H1 (cell line): ENCODE data around the gene HSPA5. TPM values are rescaled to one million over a fixed set of nuclear protein-coding genes. Genes with fewer than 3 reads are reported as not detected.

Source experiments
- CTCF ChIA-PET: fragments of 300-600 bp; sonication (Branson Sonifier 250); formaldehyde crosslinking; loops from one replicate; lab custom pipeline; 2021; ENCODE audit not compliant: partially characterized antibody; lab: Charles Lee
- POLR2A ChIA-PET: fragments of 300-600 bp; sonication (Branson Sonifier 250); formaldehyde crosslinking; loops from one replicate; lab custom pipeline; 2021; ENCODE audit warnings: inconsistent platforms; ENCODE audit not compliant: partially characterized antibody; lab: Charles Lee
- DNase-seq, 2 experiments: peaks; one replicate each; pipeline versions ENCODE4 v3.0.0 to v3.0.0-alpha.2; 2010 to 2022; ENCODE audit warnings: low spot score in 2 of 2, low read depth in 1 of 2, mixed read lengths in 1 of 2
- FAIRE-seq: peaks from 2 replicates; lab custom pipeline; 2011; peaks lifted over from hg19 to GRCh38; lab: Jason Lieb, UNC
- H2AFZ ChIP-seq: 2 replicates; pipeline ENCODE4 v1.8.1; 2012; ENCODE audit warnings: low read length, inconsistent platforms
- H2AK5ac ChIP-seq: 2 replicates; pipeline ENCODE4 v1.6.1; 2013; ENCODE audit warnings: low read depth, low read length
- H2BK120ac ChIP-seq: replicated peaks from 2 replicates; pipeline ENCODE3; 2013; ENCODE audit warnings: low read depth, low read length, inconsistent platforms
- H2BK12ac ChIP-seq: 2 replicates; pipeline ENCODE4 v1.6.1; 2013; ENCODE audit warnings: low read depth, low read length
- H2BK15ac ChIP-seq: 2 replicates; pipeline ENCODE4 v1.6.1; 2013; ENCODE audit warnings: low read length
- H2BK20ac ChIP-seq: 2 replicates; pipeline ENCODE4 v1.6.1; 2013; ENCODE audit warnings: low read length
- H2BK5ac ChIP-seq: 2 replicates; pipeline ENCODE4 v1.6.1; 2013; ENCODE audit warnings: low read depth, low read length
- H3K14ac ChIP-seq: 2 replicates; pipeline ENCODE4 v1.6.1; 2013; ENCODE audit warnings: inconsistent platforms; ENCODE audit not compliant: insufficient read length
- H3K18ac ChIP-seq: 2 replicates; pipeline ENCODE4 v1.6.1; 2013; ENCODE audit warnings: low read length; ENCODE audit errors: extremely low read depth
- H3K23ac ChIP-seq: 2 replicates; pipeline ENCODE4 v1.6.1; 2013; ENCODE audit warnings: inconsistent platforms; ENCODE audit not compliant: insufficient read length
- H3K23me2 ChIP-seq: 2 replicates; pipeline ENCODE4 v1.6.1; 2013; ENCODE audit warnings: low read depth, low read length
- H3K27ac ChIP-seq: 2 replicates; pipeline ENCODE4 v1.6.1; 2011; ENCODE audit warnings: low read depth, low read length, inconsistent platforms
- H3K27me3 ChIP-seq, 4 experiments: replicated peaks in 1 of 4; 1 replicate in 1 of 4; 2 replicates in 3 of 4; pipeline versions ENCODE4 v1.6.1 to v1.8.1; 2011 to 2013; ENCODE audit warnings: low read length in 3 of 4, mild to moderate bottlenecking in 3 of 4, inconsistent platforms in 2 of 4, mixed read lengths in 2 of 4, moderate library complexity in 1 of 4; ENCODE audit not compliant: control insufficient read depth in 3 of 4, insufficient read depth in 3 of 4; ENCODE audit errors: extremely low read depth in 1 of 4
- H3K36me3 ChIP-seq, 4 experiments: 2 replicates each; pipeline versions ENCODE4 v1.6.1 to v1.8.1; 2011 to 2013; ENCODE audit warnings: mild to moderate bottlenecking in 4 of 4, low read length in 3 of 4, moderate library complexity in 2 of 4, control low read depth in 1 of 4, inconsistent platforms in 1 of 4; ENCODE audit not compliant: insufficient read depth in 4 of 4, control insufficient read depth in 2 of 4
- H3K4ac ChIP-seq: replicated peaks from 2 replicates; pipeline ENCODE3; 2013; ENCODE audit warnings: low read length, low read depth, mixed read lengths, inconsistent platforms; ENCODE audit not compliant: insufficient read length
- H3K4me1 ChIP-seq, 4 experiments: replicated peaks in 1 of 4; 1 replicate in 1 of 4; 2 replicates in 3 of 4; pipeline versions ENCODE4 v1.6.1 to v1.8.1; 2011 to 2013; ENCODE audit warnings: low read length in 3 of 4, inconsistent platforms in 2 of 4, mixed read lengths in 1 of 4; ENCODE audit not compliant: insufficient read depth in 4 of 4, control insufficient read depth in 3 of 4
- H3K4me2 ChIP-seq, 2 experiments: 2 replicates each; pipeline versions ENCODE4 v1.6.1 to v1.8.1; 2011 to 2013; ENCODE audit warnings: low read depth in 2 of 2, low read length in 2 of 2, control low read depth in 1 of 2, inconsistent platforms in 1 of 2, mild to moderate bottlenecking in 1 of 2; ENCODE audit not compliant: insufficient read depth in 1 of 2
- H3K4me3 ChIP-seq, 4 experiments: fragments of 200-600, 300-600 bp in 1 of 4; sonication (generic), shearing (Covaris generic), sonication (Bioruptor Twin) in 1 of 4; 2 replicates each; pipeline versions ENCODE4 v1.5.1 to v1.8.1; 2011 to 2016; ENCODE audit warnings: low read length in 4 of 4, low read depth in 3 of 4, control low read depth in 2 of 4, inconsistent platforms in 2 of 4, mild to moderate bottlenecking in 2 of 4, mixed read lengths in 1 of 4, moderate library complexity in 1 of 4; ENCODE audit not compliant: insufficient read depth in 2 of 4; ENCODE audit errors: extremely low read depth in 1 of 4
- H3K56ac ChIP-seq: replicated peaks from 2 replicates; pipeline ENCODE3; 2013; ENCODE audit warnings: low read depth, mild to moderate bottlenecking, mixed read lengths, low read length, inconsistent platforms; ENCODE audit not compliant: insufficient read length
- H3K79me1 ChIP-seq: 2 replicates; pipeline ENCODE4 v1.6.1; 2013; ENCODE audit warnings: low read depth, low read length, control low read depth
- H3K79me2 ChIP-seq, 2 experiments: 2 replicates each; pipeline versions ENCODE4 v1.6.1 to v1.8.1; 2012 to 2013; ENCODE audit warnings: low read length in 2 of 2, mild to moderate bottlenecking in 2 of 2, inconsistent platforms in 1 of 2; ENCODE audit not compliant: insufficient read depth in 2 of 2, control insufficient read depth in 1 of 2
- H3K9ac ChIP-seq, 4 experiments: replicated peaks in 1 of 4; 1 replicate in 1 of 4; 2 replicates in 3 of 4; pipeline versions ENCODE4 v1.6.1 to v1.8.1; 2011 to 2013; ENCODE audit warnings: low read depth in 3 of 4, low read length in 3 of 4, control low read depth in 2 of 4, mild to moderate bottlenecking in 2 of 4, moderate library complexity in 2 of 4, inconsistent platforms in 1 of 4; ENCODE audit errors: extremely low read depth in 1 of 4
- H3K9me3 ChIP-seq, 2 experiments: 2 replicates each; pipeline versions ENCODE4 v1.6.1 to v1.8.1; 2012 to 2013; ENCODE audit warnings: mild to moderate bottlenecking in 2 of 2, moderate library complexity in 2 of 2, control low read depth in 1 of 2, inconsistent platforms in 1 of 2, low read depth in 1 of 2, low read length in 1 of 2, mixed read lengths in 1 of 2; ENCODE audit not compliant: insufficient read depth in 2 of 2
- H4K20me1 ChIP-seq, 2 experiments: replicated peaks in 1 of 2; 2 replicates each; pipeline versions ENCODE3 to v1.8.1; 2011 to 2013; ENCODE audit warnings: inconsistent platforms in 2 of 2, low read length in 2 of 2, mild to moderate bottlenecking in 1 of 2; ENCODE audit not compliant: insufficient read depth in 2 of 2, control insufficient read depth in 1 of 2
- H4K5ac ChIP-seq: 2 replicates; pipeline ENCODE4 v1.6.1; 2013; ENCODE audit warnings: low read length, low read depth, mixed read lengths, inconsistent platforms; ENCODE audit not compliant: insufficient read length
- H4K8ac ChIP-seq: 2 replicates; pipeline ENCODE4 v1.8.0; 2013; ENCODE audit warnings: mild to moderate bottlenecking, moderate library complexity, low read length, inconsistent platforms; ENCODE audit not compliant: insufficient read depth; ENCODE audit errors: extremely low read depth
- H4K91ac ChIP-seq: replicated peaks from 2 replicates; pipeline ENCODE3; 2013; ENCODE audit warnings: low read length, mixed read lengths, inconsistent platforms; ENCODE audit not compliant: insufficient read length
- BACH1 ChIP-seq: IDR thresholded peaks from 2 replicates; pipeline ENCODE4 v1.6.1; 2012; ENCODE audit warnings: low read length, improper control_type of control experiment
- BCL11A ChIP-seq, 2 experiments: IDR thresholded peaks; one replicate each; pipeline ENCODE4 v1.6.1; 2011; ENCODE audit warnings: low read depth in 2 of 2, low read length in 2 of 2, mild to moderate bottlenecking in 2 of 2
- HDAC2 ChIP-seq, 2 experiments: fragments of 300-600 bp in 1 of 2; sonication (generic) in 1 of 2; IDR thresholded peaks; 2 replicates each; pipeline ENCODE4 v1.6.1; 2011 to 2012; ENCODE audit warnings: low read depth in 2 of 2, low read length in 2 of 2, mild to moderate bottlenecking in 2 of 2, moderate library complexity in 2 of 2, borderline replicate concordance in 1 of 2, inconsistent platforms in 1 of 2
- JUND ChIP-seq: IDR thresholded peaks from 2 replicates; pipeline ENCODE4 v1.6.1; 2011; ENCODE audit warnings: mild to moderate bottlenecking, improper control_type of control experiment, low read length
- KDM1A ChIP-seq: fragments of 200-600, 300-600 bp; sonication (generic); IDR thresholded peaks from 2 replicates; pipeline ENCODE4 v1.7.1; 2016; ENCODE audit warnings: mild to moderate bottlenecking, low read length, borderline replicate concordance
- NANOG ChIP-seq: IDR thresholded peaks from 2 replicates; pipeline ENCODE4 v1.6.1; 2011; ENCODE audit warnings: low read length, low read depth, mild to moderate bottlenecking, inconsistent platforms; ENCODE audit not compliant: insufficient read depth, poor library complexity, severe bottlenecking
- PHF8 ChIP-seq: fragments of 200-600 bp; sonication (generic); conservative IDR thresholded peaks from 2 replicates; pipeline ENCODE4 v1.7.1; 2012; ENCODE audit warnings: low read depth, mild to moderate bottlenecking, inconsistent platforms, low read length, moderate library complexity
- RBBP5 ChIP-seq: IDR thresholded peaks from 2 replicates; pipeline ENCODE4 v1.7.1; 2012; ENCODE audit warnings: low read depth, mild to moderate bottlenecking, inconsistent platforms, low read length, moderate library complexity, borderline replicate concordance
- RNF2 ChIP-seq: fragments of 200-900, 300-1000 bp; sonication (generic); IDR thresholded peaks from 2 replicates; pipeline ENCODE4 v1.7.1; 2016; ENCODE audit warnings: borderline replicate concordance, low read depth, mild to moderate bottlenecking, antibody characterized with exemption, low read length; ENCODE audit not compliant: poor library complexity, severe bottlenecking; ENCODE audit errors: missing control alignments
- TAF1 ChIP-seq: IDR thresholded peaks from 2 replicates; pipeline ENCODE4 v1.6.1; 2011; ENCODE audit warnings: mild to moderate bottlenecking, low read depth, low read length
- WGBS, 2 experiments: shearing (Covaris generic) in 1 of 2; methylation state at CpG; one replicate each; pipeline versions ENCODE4 v1.1.6 to v1.1.7; 2013 to 2015; ENCODE audit warnings: low lambda C conversion rate in 2 of 2, mixed read lengths in 2 of 2, inconsistent platforms in 1 of 2, low coverage in 1 of 2, missing lambda C conversion rate in 1 of 2; ENCODE audit not compliant: insufficient replicate concordance in 2 of 2, insufficient coverage in 1 of 2, insufficient read length in 1 of 2; ENCODE audit errors: extremely low coverage in 1 of 2, missing lambda C conversion rate in 1 of 2; 5-methylcytosine and 5-hydroxymethylcytosine counted together
- polyA plus RNA-seq, 7 experiments: library from polyadenylated mRNA; depleted of rRNA in 3 of 7; stranded (reverse) in 5 of 7; unstranded in 2 of 7; fragments of >200 nt in 5 of 7; fragments of 200-250 nt in 2 of 7; gene quantifications; 1 replicate in 5 of 7; 2 replicates in 1 of 7; 4 replicates in 1 of 7; pipeline versions ENCODE4 v1.2.1 to v1.2.3, GENCODE V29; 2011 to 2013; ENCODE audit warnings: missing spikeins in 2 of 7, mixed read lengths in 2 of 7
- total RNA-seq: library from RNA; stranded (reverse); fragmentation: NEBNext Ultra II Directional; extraction: Animal tissue kit (Norgen Biotek cat#: 25700); gene quantifications from 2 replicates; pipeline ENCODE4 v1.2.1, GENCODE V29; 2021

Gene HSPA5
- total and polyA plus RNA-seq, 2 of the 8 experiments (the other 6 are each of a cell fraction or from before 2014, with no cell fraction given): 91.3 to 352 TPM

- Histone ChIP-seq H3K9me3 (no peaks in the 10 kb centered on the region), H2BK15ac (no peak within 1 kb of the TSS), H3K14ac (no peak within 1 kb of the TSS), H3K79me2 (peaks cover 0 to 31% of the 10 kb centered on the region in 2 experiments; a peak in 2 of 4 replicates), H3K79me1 (peaks cover 4% of the 10 kb centered on the region; the same call in 1 of the 2 replicates), H4K5ac (peak within 1 kb of the TSS; percentile 98), H2BK120ac (no peak within 1 kb of the TSS), H2BK20ac (no peak within 1 kb of the TSS), H4K91ac (peak within 1 kb of the TSS; percentile 99), H4K8ac (0 out of 2 replicates have a peak within 1 kb of the TSS, but pooled peaks have one; percentile 69), H3K9ac (peak within 1 kb of the TSS; percentile 62 to 81 (median 66)), H2AK5ac (no peak within 1 kb of the TSS), H3K4ac (peak within 1 kb of the TSS; percentile 44), H2BK12ac (peak within 1 kb of the TSS; percentile 68; the same call in 1 of the 2 replicates), H3K4me1 (peaks cover 0 to 2% (median 0%) of the 10 kb centered on the region in 4 experiments; a peak in 1 of 7 replicates), H3K27ac (no peak within 1 kb of the TSS), H3K27me3 (no peaks in the 10 kb centered on the region), H3K36me3 (peaks cover 0 to 4% (median 0%) of the 10 kb centered on the region in 4 experiments; a peak in 1 of 8 replicates), H4K20me1 (no peaks in the 10 kb centered on the region), H3K4me3 (peak within 1 kb of the TSS; percentile 80 to 95 (median 89)), H3K4me2 (peak within 1 kb of the TSS; percentile 68 to 76), H3K56ac (no peak within 1 kb of the TSS), H2AFZ (peak within 1 kb of the TSS; percentile 94), H3K23me2 (peaks cover 3% of the 10 kb centered on the region), H3K18ac (peak within 1 kb of the TSS; percentile 71), H3K23ac (no peak within 1 kb of the TSS), H2BK5ac (peak within 1 kb of the TSS; percentile 53; the same call in 1 of the 2 replicates)
- WGBS, 2 experiments: 4% methylated on average over 54 of the region's 72 CpGs; no CpG with 5 or more reads in 1 of the 2 experiments
- ChIA-PET POLR2A (interaction anchor here (0.9 to 2.4 kb wide), 6 partner anchors 9 to 61 kb away, joined by 3 to 15 read pairs (median 4); partner anchors contain the start of genes HSPA5 and RABEPK), CTCF (interaction anchor here (0.9 to 1.8 kb wide), 4 partner anchors 100 to 408 kb away, joined by 3 to 9 read pairs (median 5); partner anchors contain the start of gene WDR38)
- DNase-seq (peak; percentile 82 to 94), FAIRE-seq (no peak)
- no peak for TF ChIP-seq BCL11A (IDR thresholded peaks at IDR 0.05; ENCODE audit: low read depth in 2 of 2, low read length in 2 of 2)
- TF ChIP-seq RNF2: no peak
- TF ChIP-seq BACH1: no peak
- TF ChIP-seq KDM1A: no peak
- peak; percentile 63; the same call in 1 of the 2 replicates for TF ChIP-seq RBBP5
- no peak for TF ChIP-seq NANOG
- no peak for TF ChIP-seq JUND
- TF ChIP-seq TAF1: peak; percentile 67; the same call in 1 of the 2 replicates
- TF ChIP-seq HDAC2 (IDR thresholded peaks at IDR 0.05; ENCODE audit: borderline replicate concordance in 1 of 2, low read depth in 2 of 2, low read length in 2 of 2): no peak
- TF ChIP-seq PHF8: peak; percentile 66
These were observed 20.6 kb upstream of the HSPA5 start, which contains the start of gene GAPVD1 for GRCh38 chr9:125261501-125262293. TSS of gene GAPVD1 (plus strand) at chr9:125261826. CDS start at chr9:125298922, 37,096 bp downstream.
